GM18867 (cell line): Measurements from ENCODE around the gene ZNF501.

ENCODE experiments used
- ATAC-seq: cut with Tn5 transposase; IDR thresholded peaks from one replicate; pipeline ENCODE4 v1.9.1; 2021; ENCODE audit warnings: mild to moderate bottlenecking, moderate library complexity; ENCODE audit not compliant: unreplicated experiment

ZNF501 gene

GRCh38 chr3:44729384-44729910 is at the start of gene ZNF501:
Gene ZNF501, plus strand, starts transcription at chr3:44729635. Its CDS starts 4,787 bp downstream, at chr3:44734422.
- no peak for ATAC-seq

DNA sequence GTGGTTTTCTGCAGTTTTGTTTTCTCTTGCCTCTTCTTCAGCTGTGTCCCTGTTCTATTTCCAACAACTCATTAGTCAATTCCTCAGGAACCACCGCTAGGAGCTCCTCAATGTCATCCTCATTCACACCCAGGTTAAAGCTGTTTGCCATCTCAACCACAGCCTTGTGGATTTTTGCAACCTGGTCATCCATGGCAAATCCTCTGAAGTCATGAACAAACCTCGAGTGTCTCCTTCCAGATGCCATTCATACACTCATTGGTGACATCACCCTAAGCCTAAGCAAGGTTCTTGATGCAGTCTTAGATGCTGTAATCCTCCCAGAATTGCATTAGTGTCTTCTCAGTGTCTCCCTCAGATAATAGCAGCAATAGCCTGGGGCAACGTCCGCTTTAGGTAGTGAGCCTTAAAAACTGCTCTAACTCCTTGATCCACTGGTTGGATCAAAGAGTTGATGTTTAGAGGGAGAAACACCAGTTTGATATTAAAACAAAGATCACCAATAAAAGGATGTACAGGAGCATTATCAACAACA is 48.4 kb upstream of the ZNF501 start:
- no peak for ATAC-seq

- ATAC-seq: no peak
These were observed 47.1 kb upstream of the ZNF501 start for GRCh38 chr3:44682182-44682896.

GRCh38 chr3:44685128-44685800 is 44.2 kb upstream of the ZNF501 start:
- ATAC-seq: peak; percentile 94

DNA sequence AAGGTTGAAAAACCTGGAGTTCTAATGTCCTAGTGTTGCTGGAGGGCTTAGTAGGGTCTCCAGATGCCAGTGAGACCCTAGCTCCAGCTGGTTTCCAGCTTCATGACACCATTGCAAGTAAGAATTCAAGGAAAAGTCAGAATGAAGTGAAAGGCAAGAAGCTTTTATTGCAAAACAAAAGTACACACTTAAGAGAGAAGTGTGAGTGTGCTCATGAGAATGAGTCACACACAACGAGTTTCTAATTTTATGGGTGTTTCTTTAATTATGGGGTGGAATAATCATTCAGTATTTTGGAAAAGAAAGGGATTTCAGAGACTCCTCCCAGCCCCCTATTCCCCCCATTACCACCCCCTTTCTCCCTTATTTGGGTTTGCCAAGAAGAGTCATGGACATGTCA is 41.5 kb upstream of the ZNF501 start:
- no peak for ATAC-seq

DNA sequence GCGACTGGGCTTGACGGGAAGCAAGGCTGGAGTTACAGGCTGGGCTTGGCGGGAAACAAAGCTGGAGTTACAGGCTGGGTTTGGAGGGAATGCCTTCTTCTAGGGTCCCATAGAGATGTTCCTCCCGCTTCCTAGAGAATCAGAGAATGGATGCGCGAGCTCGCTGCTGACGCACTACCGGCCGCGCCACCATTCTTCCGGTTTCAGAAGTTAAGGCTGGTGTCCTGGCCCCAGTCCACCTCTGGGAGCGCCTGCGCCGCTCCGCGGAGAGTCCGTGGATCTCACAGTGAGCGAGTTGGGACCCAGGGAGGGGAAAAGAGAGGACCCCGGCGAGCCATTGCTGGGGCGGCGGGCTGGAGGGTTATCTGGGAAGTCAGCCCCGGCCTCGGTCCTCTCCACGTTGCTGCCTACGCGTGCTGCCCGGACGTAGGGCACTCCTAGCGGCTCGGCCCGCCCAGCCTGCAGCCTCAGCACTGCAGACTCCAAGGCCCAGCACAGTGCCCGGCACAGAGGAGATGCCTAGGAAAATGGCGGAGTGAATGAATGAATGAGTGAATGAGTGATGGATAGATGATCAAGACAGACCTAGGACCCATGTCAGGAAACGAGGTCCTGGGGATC is 16.9 kb upstream of the ZNF501 start, which contains the start of gene ZNF502:
Gene ZNF502 (plus strand): TSS at position 206 of the 621 bp plus-strand sequence. CDS start 7,602 bp downstream, outside the sequence.
- ATAC-seq: no peak

- no peak for ATAC-seq
These were observed 8.0 kb upstream of the ZNF501 start for GRCh38 chr3:44721231-44722102.

GRCh38 chr3:44722103-44722401 is 7.4 kb upstream of the ZNF501 start:
- ATAC-seq: no peak

DNA sequence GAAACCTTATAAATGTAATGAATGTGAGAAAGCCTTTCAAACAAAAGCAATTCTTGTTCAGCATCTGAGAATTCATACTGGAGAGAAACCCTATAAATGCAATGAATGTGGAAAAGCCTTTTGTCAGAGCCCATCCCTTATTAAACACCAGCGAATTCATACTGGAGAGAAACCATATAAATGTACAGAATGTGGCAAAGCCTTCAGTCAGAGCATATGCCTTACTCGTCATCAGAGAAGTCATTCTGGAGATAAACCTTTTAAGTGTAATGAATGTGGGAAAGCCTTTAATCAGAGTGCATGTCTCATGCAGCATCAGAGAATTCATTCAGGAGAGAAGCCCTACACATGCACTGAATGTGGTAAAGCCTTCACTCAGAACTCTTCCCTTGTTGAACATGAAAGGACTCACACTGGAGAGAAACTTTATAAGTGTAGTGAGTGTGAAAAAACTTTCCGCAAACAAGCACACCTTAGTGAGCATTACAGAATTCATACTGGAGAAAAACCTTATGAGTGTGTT is 5.3 kb downstream of the ZNF501 start:
- no peak for ATAC-seq

- ATAC-seq: no peak
These were observed 31.6 kb downstream of the ZNF501 start for GRCh38 chr3:44761101-44761423.

DNA sequence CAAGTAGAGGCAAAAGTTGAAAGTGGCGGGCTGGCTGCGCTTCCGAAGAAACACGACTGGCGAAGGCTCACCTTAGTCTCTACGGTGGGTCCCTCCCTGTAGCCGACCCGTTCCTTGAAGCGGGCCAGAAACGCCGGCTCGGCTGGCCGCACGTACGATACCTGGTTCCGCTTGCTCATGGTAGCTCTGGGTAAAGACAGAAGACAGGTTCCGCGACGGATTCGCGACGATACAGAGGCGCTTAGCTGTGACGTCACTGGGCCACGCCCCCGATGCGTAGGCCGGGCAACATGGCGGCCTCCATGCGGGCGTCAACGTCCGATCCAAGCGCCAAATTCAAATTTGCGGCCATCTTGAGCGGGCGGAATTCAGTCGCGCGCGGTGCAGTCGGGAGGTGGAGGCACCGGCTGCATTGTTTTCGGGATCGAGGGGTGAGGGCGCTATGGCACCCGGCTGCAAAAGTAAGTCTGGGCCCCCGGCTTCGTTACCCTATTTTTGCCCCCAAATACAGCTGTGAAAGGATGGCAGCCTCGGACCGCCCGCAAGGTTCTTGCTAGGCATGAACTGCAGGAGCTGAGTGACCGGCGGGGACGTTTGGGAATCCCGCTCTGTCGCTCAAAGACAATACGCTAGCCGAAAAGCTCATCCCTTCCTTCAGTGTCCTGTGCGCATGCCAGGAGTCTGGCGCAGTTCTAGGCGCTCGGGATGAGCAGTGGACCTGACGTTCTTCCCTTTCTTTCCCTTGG is 32.2 kb downstream of the ZNF501 start, which contains the start of the genes KIAA1143 and KIF15:
Gene KIAA1143 (minus strand): TSS at position 196 of the 746 bp plus-strand sequence. CDS start 17 bp downstream, at position 179.
Gene KIF15 (plus strand): TSS at position 371 of the 746 bp plus-strand sequence. CDS start 72 bp downstream, at position 443.
- ATAC-seq: peak; percentile 89

DNA sequence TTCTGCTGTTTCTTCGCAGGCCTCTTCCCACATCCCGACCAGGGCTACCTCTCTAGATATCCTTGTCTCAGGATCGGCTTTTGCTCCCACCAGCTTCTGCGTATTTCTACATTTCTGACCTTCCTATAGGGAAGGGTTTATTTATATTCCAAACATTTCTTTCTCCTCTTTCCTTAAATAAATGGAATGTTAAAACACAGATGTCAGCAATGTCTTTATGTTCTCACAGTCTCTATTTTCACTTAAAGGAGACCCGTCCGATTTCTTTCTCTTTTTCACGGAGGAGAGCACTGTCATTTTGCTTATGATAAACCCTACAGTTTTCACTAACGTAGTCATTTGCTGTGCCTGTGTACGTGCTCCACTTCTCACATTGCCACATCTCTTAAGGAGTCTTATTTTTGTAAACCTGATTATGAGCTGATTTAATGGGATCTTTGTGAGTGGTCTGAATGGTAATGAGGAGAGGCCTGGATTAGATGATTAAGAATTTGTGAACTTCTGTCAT is 32.8 kb downstream of the ZNF501 start:
- ATAC-seq: no peak

DNA sequence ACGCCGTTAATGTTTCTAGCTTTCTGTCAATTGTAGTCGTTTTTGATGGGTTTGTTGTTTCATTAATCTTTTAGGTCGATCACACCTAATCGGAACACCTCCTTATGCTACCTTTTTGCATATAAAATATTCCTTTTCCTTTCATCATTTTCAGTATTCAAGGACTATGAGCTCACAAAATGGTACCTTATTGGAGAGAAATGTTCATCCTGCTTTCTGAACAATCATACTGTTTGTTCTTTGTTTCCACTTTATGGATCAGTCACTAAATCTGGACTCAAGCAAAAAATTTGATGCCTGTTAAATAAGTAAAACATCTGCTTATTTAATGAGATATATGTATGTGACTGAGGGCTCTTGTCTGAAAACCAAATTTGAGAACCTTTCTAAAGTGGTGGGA is 33.3 kb downstream of the ZNF501 start:
- no peak for ATAC-seq

- no peak for ATAC-seq
These were observed 34.8 kb downstream of the ZNF501 start for GRCh38 chr3:44764248-44764647.

DNA sequence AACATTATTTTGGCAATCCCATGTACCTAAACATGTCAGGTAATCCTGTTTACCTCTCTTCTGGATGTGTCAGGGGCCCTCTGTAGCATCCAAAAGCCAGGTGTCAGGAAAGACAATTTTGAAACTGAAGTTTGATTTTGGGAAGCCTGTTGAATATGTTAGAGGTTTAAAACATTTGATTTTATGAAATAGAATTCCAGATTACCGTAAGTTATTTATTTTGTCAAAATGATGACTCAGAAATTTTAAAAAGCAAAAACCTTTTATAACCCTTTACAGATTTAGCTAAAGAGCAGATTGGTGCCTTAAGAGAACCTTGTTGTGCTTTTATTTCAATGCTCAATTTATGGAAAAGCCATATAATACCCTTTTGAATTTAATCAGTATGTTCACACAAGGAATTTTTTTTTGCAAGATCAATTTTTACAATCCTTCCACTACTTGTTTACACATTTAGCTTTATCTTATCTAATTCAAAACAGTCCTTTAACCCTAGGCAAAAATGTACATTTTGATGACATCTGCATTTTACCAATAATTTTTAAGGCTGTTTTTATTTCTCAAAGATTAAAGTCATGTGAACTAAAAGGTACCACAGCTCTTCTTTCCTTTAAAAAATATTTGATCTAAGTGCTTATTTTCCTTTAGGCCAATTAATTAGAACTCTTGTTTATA is 42.1 kb downstream of the ZNF501 start:
- ATAC-seq: no peak

GRCh38 chr3:44772099-44772442 is 42.6 kb downstream of the ZNF501 start:
- no peak for ATAC-seq

DNA sequence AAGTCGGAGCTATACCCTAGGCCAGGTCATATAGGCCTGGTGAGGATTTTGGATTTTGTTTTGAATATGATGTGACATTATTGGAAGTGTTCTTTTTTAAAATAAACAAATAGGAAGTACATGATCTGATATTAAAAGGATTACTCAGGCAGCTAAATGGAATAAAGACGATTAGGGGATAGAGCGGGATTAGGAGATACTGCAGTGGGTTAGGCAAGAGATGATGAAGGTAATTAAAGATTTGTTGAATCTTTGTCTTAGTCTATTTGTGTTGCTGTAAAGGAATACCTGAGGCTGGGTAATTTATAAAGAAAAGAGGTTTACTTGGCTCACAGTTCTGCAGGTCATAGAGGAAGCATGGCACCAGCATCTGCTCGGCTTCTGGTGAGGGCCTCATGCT is 53.5 kb downstream of the ZNF501 start:
- no peak for ATAC-seq
